HS-5 (cell line): Measurements from ENCODE around the gene DHRS12.

ENCODE experiments used
- DNase-seq: peaks from one replicate; pipeline ENCODE4 v3.0.0-alpha.2; 2012; ENCODE audit warnings: low read depth

The DHRS12 gene

DNA sequence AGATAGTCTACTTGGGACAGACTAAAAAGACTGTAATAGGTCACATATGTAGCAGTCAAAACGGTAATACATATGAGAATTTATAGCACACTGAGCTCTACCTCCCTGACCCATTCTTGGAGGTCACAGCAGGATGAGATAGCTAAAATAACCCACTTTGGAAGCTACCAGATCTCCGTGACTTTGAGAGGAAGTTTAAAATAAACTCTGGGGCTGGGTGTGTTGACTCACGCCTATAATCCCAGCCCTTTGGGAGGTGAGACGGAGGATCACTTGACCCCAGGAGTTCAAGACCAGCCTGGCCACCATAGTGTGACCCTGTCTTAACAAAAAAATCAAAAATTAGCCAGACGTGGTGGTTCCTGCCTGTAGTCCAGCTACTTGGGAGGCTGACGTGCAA, 45.3 kb downstream of the DHRS12 start:
- DNase-seq = no peak

- no peak for DNase-seq
Measured at GRCh38 chr13:51756651-51757050, 47.3 kb downstream of the DHRS12 start.

DNA sequence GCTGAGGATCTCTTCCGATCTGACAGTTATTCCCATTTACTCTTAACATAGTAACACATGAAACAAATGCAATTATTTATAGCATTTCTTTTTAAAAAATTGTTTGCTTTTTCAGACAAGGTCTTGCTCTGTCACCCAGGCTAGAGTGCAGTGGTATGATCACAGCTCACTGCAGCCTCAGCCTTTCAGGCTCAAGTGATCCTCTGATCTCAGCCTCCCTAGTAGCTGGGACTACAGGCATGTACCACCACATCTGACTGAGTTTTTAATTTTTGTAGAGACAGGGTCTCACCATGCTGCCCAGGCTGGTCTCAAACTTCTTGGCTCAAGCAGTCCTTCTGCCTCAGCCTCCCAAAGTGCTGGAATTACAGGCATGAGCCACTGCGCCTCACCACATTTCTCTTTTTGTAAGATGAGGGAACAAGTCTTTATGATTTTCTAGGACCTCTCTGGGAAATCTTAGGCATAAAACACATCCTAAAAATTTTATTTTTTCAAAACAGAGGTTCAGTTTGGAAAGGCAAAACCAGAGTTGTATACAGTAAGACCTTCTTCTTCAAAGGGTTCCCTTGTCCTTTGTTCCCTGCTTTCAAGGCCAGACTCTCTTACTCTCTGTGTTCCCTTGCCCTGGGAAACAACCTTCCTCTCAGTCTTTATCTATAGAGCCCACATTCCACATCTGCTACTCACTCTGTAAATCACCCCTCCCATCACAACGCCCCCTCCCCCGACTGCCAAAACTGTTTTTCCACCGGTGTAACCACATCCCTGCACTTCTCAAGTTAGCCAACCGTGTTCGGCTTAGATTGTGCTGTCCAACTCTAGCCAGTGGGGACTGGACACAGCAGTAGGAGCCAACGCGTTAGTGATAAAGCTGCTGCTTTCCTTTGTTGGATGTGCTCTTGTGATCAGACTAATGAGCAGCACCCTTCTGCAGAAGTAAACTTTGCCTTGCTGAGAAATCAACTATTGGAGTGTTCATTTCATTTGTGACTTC, 56.2 kb downstream of the DHRS12 start:
- no peak for DNase-seq

DNA sequence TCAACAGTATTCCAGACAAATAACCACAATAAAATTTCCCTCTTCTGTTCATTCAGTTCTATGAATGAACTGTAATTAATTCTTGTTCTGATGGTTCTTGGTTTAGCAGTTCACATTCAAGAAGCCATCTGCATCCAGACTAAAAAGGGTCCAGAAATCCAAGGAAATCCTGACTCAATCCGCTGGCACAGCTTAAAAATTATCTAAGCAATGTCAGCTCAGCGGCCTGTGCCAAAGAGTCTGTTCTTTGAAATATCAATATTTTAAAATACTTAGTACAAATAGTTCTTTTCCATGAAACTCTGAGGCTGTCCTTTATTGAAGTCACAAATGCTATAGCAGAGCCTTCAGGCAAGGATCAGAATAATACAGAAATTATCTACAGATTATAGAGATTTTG, 57.2 kb downstream of the DHRS12 start:
- no peak for DNase-seq

GRCh38 chr13:51745243-51745642, 58.7 kb downstream of the DHRS12 start:
- no peak for DNase-seq

- no peak for DNase-seq
Measured at GRCh38 chr13:51742611-51743010, 61.4 kb downstream of the DHRS12 start.

DNA sequence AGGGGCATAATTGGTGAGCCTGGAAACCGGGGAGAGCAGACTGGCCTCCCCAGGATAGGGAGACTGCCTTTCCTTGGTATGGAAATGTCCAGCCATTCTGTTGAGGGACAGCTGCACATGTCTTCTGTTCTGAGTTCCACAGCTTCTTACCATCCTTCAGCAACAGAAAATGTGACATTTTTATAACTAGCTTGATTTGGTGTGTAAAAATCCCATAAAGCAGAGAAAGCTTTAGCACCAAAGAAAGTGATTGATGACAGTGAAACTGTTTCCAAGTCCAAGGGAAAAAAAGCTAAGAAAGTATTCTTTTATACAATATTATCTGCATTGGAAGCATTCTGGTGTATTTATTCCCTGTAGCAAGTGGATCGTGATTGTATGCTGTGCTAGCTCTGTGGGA, 61.9 kb downstream of the DHRS12 start:
- DNase-seq = no peak

- DNase-seq = no peak
Measured at GRCh38 chr13:51740698-51741097, 63.3 kb downstream of the DHRS12 start.

- DNase-seq = no peak
Measured at GRCh38 chr13:51739027-51739764, 64.8 kb downstream of the DHRS12 start.

DNA sequence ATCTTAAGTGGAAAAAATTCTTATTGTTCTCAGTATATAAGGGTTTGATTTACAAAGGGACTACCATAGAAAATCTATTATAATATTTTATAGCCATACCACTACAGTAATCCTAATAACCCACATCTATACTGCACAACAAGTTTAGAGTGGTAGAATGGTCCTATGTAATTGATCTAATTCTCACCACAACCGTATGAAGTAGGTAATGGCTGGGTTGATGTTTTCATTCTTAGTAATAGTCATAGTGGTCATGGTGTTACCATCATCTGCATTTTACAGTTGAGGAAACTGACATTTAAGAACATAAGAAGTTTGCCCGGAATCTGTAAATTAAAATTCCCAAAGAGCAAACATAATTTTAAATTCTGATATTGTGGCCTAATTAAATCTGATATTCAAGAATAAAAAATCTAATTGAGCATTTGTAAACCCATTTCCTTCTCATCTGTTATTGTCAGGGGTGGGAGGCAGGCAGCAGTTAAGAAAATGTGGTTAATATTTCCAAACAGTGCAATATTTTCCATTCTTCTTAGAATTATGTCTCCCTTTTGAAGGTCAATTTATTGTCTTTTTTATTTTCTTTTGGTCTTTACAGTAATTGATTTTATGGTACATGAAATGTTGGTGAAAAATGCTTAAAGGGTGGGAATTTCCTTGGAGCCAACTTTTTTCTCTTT, 65.6 kb downstream of the DHRS12 start:
- DNase-seq = no peak

- DNase-seq = no peak
Measured at GRCh38 chr13:51737609-51738008, 66.4 kb downstream of the DHRS12 start.

GRCh38 chr13:51734786-51735185, 69.2 kb downstream of the DHRS12 start:
- no peak for DNase-seq

DNA sequence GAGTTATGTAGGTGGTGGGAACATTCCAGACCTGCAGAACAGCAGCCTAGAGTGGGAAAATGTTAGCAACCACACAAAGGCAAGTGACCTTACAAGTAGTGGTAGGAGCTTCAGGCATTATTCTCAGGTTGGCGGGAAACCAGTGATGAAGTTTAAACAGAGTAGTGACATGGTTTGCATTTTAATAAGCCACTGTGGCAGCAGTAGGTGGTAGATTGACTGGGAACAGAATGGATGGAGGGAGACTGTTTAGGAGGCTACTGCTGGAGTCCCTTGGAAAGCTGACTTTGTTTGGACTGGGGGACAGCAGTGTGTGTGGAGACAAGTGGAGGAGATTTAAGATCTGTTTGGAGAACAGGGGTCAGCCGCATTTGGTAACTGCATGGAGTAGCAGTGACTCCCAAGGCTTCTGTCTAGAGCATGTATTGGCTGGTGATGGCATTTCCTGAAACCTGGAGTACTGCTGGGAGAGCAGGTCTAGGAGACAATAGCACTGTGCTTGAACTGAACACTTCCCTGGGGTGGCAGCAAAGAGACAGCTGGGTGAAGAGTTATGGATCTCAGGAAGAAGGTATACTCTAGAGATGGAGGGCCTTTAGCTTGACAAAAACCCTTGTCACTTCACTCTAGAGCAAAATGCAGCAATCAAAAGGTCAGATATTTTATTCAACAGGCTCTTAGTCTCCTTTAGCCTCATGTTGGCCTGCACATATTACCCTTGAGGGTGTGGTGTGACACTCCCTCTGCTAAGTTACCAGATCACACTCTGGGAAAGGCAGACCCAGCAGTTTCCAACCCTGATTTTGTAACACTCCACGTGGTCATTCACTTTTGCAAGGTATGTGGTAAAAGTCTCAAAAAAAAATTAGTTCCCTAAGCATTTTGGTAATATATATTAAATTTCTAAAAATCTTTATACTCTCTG, 70.3 kb downstream of the DHRS12 start:
- no peak for DNase-seq

- DNase-seq = no peak
Measured at GRCh38 chr13:51731759-51732158, 72.2 kb downstream of the DHRS12 start.

GRCh38 chr13:51730927-51731326, 73.0 kb downstream of the DHRS12 start:
- no peak for DNase-seq

GRCh38 chr13:51729866-51730553, 74.0 kb downstream of the DHRS12 start:
- DNase-seq = no peak

- DNase-seq = no peak
Measured at GRCh38 chr13:51728972-51729371, 75.0 kb downstream of the DHRS12 start.

DNA sequence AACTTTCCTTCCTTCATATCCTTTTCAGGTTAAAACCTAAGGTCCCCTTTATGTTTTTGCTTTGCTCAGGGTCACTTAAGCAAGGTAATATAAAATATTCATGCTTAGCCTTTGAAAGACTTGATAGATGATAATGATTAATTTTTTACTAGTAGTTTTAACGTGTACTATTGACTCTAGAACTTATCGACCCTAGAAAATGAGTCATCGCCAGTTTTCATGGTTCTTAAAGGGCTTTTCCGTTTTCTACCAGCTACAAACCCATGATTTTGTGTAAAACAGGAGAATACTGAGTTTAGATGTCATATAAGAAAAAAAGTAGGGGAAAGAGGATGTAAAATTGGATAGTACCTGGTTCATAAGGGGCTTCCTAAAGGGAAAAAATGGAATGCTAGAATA, 75.7 kb downstream of the DHRS12 start:
- DNase-seq = no peak

GRCh38 chr13:51727634-51728274, 76.2 kb downstream of the DHRS12 start:
- no peak for DNase-seq

DNA sequence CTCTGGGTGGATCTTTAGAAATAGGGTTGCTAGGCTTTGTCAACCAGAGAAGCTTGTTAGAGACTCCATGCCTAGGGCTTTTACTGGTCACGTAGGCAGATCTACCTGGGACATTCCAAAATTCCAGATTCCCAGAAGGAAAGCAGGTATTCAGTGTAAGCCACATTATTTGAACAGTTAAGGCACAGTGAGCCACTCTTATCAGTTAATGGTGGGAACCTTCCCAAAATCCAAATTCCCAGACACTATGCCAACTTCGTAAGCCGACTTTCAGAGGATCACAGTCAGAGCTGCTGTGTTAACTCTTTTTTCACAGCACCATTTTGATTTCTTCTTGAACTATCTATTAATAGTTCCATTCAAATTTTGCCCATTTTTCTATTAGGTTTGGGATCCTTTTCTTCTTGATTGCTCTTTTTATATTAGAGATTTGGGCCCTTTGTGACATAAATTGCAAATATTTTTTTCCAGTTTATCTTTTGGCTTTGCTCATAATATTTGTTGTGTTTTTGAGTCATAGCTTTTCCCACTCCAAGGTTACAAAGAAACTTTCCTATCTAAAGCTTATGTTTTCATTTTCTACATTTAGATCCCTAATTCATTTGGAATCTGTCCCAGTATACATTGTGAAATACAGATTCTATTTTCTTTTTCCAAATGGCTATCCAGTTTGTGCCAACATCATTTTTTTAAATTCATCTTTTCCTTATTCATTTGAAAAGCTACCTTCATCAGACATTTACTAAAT, 77.3 kb downstream of the DHRS12 start:
- no peak for DNase-seq
